T-helper 1 cell treated with Interleukin-12 subunit alpha and Interleukin-12 subunit beta and Interleukin-4 antibody, amounts not matched to agents 30 ng/mL and 1 ng/mL, for 36 hours (primary cell): ENCODE results near the gene RETREG1. TPM values are rescaled to one million over a fixed set of nuclear protein-coding genes. Genes with fewer than 3 reads are reported as not detected.
"Not testable (repeated sequence)": the region's sequence is repeated elsewhere in the genome, so short reads cannot be mapped to it uniquely, and the experiment has no call there.

Experiments
- intact Hi-C: fragments of 100-400 bp; cut with micrococcal nuclease; formaldehyde crosslinking; loops from one replicate; pipeline ENCODE4 v1.15.1; 2024
- total RNA-seq: library from RNA; stranded (reverse); gene quantifications from 2 replicates; pipeline ENCODE4 v1.2.3, GENCODE V29; 2022

Gene RETREG1, protein sequence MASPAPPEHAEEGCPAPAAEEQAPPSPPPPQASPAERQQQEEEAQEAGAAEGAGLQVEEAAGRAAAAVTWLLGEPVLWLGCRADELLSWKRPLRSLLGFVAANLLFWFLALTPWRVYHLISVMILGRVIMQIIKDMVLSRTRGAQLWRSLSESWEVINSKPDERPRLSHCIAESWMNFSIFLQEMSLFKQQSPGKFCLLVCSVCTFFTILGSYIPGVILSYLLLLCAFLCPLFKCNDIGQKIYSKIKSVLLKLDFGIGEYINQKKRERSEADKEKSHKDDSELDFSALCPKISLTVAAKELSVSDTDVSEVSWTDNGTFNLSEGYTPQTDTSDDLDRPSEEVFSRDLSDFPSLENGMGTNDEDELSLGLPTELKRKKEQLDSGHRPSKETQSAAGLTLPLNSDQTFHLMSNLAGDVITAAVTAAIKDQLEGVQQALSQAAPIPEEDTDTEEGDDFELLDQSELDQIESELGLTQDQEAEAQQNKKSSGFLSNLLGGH
- total RNA-seq: 32.1 and 39.9 TPM in 2 replicates

GRCh38 chr5:16616536-16617273 lies at the start of gene RETREG1:
TSS of gene RETREG1 (minus strand) at chr5:16616997. CDS start at chr5:16616971, 26 bp downstream.
- intact Hi-C loops: loop anchor here (1.0 to 10.0 kb wide), 5 partner anchors 14 to 318 kb away; partner anchors contain the start of genes MYO10 and ZNF622

DNA sequence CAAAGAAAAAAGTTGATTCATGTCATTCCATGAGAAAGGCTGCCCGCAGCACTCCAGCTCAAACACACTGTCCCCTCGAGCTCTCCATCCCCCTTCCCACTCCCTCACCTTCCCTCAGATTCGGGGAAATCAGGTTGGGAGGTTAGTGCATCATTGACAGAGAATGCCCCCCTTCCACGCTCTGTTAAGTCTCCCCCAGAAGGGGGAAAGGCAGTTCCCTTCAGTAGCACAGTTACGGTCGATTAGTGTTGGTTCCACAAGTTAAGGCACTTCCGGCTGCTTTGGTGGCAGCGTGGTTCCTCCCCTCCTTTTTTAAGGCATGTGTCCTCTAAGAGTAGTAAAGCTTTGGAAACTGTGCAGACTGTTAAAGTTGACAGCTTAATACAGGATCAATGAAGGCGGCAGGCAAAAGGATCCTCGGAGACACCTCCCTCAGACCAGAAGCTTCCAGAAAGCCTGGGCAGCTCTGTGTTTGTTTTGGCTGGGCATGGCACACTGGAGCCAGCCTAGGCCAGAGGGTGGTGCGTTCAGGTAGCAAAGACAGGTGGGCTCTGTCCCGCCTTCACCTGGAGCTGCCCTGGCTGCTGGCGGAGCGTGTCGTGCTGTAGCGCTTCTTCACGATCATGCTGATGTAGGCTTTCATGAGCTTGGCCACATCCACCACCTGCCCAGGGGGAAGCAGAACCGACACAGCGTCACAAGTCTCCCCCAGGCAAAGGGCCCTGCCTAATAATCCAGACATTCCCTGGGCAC lies 49.5 kb upstream of the RETREG1 start:
- intact Hi-C loops: loop anchor here (2.0 kb wide), 2 partner anchors 114 to 210 kb away; no protein-coding TSS in a partner anchor

- intact Hi-C loops: no loop called here
Observed at GRCh38 chr5:16665601-16666000, 48.8 kb upstream of the RETREG1 start.

DNA sequence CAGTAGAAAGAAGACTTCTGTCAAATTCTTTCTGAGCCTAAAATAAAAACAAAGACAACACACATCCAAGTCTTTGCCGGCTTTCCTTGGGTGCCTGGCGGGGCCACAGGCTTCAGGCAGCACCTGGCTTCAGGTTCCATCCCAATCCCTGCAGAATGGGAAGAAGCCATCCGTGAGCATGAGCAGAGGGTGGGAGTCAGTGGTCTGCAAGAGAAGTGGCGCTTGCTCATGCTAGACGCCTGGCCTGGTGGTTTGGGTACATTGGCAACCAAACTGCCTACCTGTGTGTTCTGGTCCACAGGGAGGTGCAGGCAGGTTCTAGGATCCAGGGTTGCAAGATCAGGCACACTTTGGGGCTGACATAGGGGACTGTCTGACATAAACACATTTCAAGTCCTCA lies 47.6 kb upstream of the RETREG1 start:
- intact Hi-C loops: no loop called here

GRCh38 chr5:16663840-16664239 lies 47.0 kb upstream of the RETREG1 start:
- intact Hi-C loops: no loop called here

- intact Hi-C loops: no loop called here
Observed at GRCh38 chr5:16661713-16662112, 44.9 kb upstream of the RETREG1 start.

GRCh38 chr5:16660982-16661381 lies 44.2 kb upstream of the RETREG1 start:
- intact Hi-C loops: no loop called here

DNA sequence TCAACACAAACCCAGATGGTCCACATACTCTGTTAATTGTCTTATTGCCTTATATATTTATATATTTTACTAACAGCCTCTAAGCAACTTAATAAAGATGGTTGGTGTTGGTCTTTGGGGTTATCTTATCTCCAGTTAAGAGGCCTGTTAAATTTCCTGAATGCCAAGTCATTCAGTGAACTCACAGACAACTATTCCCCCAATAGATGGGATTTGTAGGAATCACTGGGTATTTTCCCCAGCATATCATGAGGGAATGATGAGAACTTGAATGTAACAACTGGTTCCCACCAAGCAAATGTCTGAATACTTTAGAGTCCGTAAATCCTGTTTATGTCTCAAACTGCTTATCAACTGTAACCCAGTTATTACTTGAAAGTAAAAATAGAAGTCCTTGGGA lies 42.7 kb upstream of the RETREG1 start:
- intact Hi-C loops: no loop called here

- intact Hi-C loops: no loop called here
Observed at GRCh38 chr5:16656561-16657191, 39.9 kb upstream of the RETREG1 start.

- intact Hi-C loops: no loop called here
Observed at GRCh38 chr5:16654647-16655334, 38.0 kb upstream of the RETREG1 start.

GRCh38 chr5:16648739-16649138 lies 31.9 kb upstream of the RETREG1 start:
- intact Hi-C loops: not testable (repeated sequence)

GRCh38 chr5:16644301-16644889 lies 27.6 kb upstream of the RETREG1 start:
- intact Hi-C loops: no loop called here

DNA sequence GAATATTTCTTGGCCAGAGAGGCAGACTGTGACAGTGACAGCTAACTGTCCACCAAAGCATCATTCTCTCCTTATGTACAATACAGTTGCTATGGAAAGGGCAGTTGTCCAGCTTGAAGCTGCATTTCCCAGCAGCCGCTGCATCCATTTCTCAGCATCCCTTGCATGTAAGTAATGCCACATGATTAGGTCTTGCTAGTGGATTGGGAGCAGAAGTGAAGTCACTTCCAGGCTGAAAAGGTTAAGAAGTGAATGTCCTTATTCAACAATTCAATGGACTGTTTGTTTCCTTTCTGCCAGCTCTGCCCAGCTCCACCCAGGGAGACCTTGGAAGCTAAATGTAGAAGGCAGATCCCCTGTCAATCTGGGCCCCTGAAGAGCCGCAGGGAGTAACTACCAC lies 26.1 kb upstream of the RETREG1 start:
- intact Hi-C loops: no loop called here

GRCh38 chr5:16639206-16639605 lies 22.4 kb upstream of the RETREG1 start:
- intact Hi-C loops: no loop called here

DNA sequence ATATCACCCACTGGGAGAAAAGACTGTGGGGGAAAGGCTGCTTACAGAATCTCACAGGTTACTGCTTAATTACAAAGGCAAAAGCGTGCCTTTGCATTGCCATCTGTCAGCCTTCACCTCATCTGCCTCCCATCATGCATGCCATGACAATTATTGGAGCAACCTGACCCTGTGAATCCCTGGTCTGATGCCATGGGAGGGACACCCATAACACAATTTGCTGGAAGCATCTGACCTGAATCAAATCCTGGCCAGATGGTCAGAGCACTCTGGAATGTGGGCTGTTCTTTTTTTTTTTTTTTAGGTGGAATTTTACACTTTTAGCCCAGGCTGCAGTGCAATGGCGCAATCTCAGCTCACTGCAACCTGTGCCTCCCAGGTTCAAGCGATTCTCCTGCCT lies 11.6 kb upstream of the RETREG1 start:
- intact Hi-C loops: loop anchor here (10.0 kb wide), 1 partner anchor 1954 kb away; no protein-coding TSS in a partner anchor

GRCh38 chr5:16626696-16627264 lies 10.0 kb upstream of the RETREG1 start:
- intact Hi-C loops: loop anchor here (1.0 to 10.0 kb wide), 2 partner anchors 8 to 1952 kb away; no protein-coding TSS in a partner anchor

- intact Hi-C loops: loop anchor here (10.0 kb wide), 1 partner anchor 1950 kb away; no protein-coding TSS in a partner anchor
Observed at GRCh38 chr5:16625096-16625495, 8.3 kb upstream of the RETREG1 start.

DNA sequence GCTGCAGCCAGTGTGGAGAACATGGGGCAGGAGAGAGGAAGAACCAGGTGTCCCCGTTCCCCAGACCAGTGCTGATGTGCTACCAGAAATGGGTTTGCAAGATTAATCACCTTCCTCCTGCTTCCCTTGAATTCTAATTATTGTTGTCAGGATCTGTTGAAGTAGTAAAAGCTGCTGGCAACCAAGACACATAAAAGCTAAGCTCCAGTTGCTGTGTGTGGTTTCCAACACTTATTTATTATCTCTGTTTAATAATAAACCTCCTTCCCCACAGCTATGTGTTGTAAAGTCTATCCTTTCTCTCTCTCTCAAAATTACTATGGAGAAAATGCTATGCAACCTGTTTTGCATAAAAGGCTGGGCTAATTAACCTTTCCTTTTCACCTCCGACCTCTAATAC lies 2.3 kb upstream of the RETREG1 start:
- intact Hi-C loops: loop anchor here (5.0 to 10.0 kb wide), 2 partner anchors 42 to 316 kb away; partner anchors contain the start of gene MYO10
